Progenitor cell of endocrine pancreas (in vitro differentiated cells): ENCODE data around the gene BRD3OS. TPM values are rescaled to one million over a fixed set of nuclear protein-coding genes. Genes with fewer than 3 reads are reported as not detected.
A peak's percentile ranks its signal among the peaks of the same experiment; 100 is the strongest.

Experiments
- DNase-seq: peaks from one replicate; pipeline ENCODE4 v3.0.0; 2021; ENCODE audit warnings: low spot score; ENCODE audit not compliant: unreplicated experiment
- H3K27ac Mint-ChIP-seq: 2 replicates; pipeline ENCODE4 v1.8.0; 2021; ENCODE audit warnings: mild to moderate bottlenecking, moderate library complexity, mixed read lengths
- H3K27me3 Mint-ChIP-seq: 2 replicates; pipeline ENCODE4 v1.8.0; 2021; ENCODE audit warnings: mixed read lengths
- H3K36me3 Mint-ChIP-seq: 2 replicates; pipeline ENCODE4 v1.8.0; 2022; ENCODE audit warnings: mixed read lengths; ENCODE audit not compliant: insufficient read depth
- H3K4me1 Mint-ChIP-seq: 2 replicates; pipeline ENCODE4 v1.8.0; 2021; ENCODE audit warnings: low read depth, mixed read lengths
- H3K4me3 Mint-ChIP-seq: 2 replicates; pipeline ENCODE4 v1.8.0; 2021; ENCODE audit warnings: low read depth, mild to moderate bottlenecking, moderate library complexity, mixed read lengths
- H3K9me3 Mint-ChIP-seq: 2 replicates; pipeline ENCODE4 v1.8.0; 2021; ENCODE audit warnings: low read depth, mixed read lengths
- total RNA-seq: library from RNA; stranded (reverse); gene quantifications from 2 replicates; pipeline ENCODE4 v1.2.1, GENCODE V29; 2021
- TF ChIP-seq, protein P1 (sequence below): fragments of 200-600 bp; sonication (generic); IDR thresholded peaks from one replicate; pipeline ENCODE4 v1.5.0; 2021; ENCODE audit warnings: antibody characterized with exemption, mild to moderate bottlenecking; ENCODE audit not compliant: unreplicated experiment

The BRD3OS gene
- total RNA-seq, 1 donor from 2014 or later = 28.0 TPM

DNA sequence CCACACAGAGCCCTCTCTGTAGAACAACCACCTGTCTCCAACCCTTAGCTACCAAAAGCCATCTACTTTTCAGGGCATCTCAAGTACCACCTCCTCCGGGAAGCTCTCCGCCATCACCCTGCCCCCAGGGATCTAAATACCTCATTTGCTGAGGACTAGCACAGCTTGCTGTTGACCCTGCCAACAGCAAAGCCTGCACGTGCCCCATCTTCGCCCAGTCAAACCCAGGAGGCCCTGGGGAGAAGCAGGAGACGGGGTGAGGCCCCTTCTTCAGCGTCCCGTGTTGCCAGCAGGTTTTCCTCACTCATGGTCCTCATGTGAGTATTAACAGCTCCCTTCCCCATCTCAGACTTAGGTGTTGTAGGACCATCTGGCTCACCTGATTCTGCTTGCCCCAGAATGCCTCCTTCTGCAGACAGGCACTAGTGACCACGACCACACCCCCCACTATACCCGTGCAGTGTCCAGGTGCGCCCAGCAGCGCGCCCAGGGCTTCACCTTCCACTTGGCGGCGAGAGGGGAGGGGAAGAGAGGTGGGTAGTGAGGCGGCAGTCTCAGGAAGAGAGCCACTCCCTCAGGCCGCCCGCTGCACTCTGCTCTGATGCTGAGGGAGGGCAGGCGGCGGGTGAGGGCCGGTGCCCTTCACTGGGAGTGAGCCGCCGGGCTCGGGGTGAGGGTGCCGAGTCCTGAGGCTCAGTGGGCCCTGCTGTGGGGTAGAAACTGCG, 44.3 kb upstream of the BRD3OS start:
- Mint-ChIP-seq H3K9me3 (no peaks in the 10 kb centered on the region), H3K27me3 (no peaks in the 10 kb centered on the region), H3K27ac (no peak overlapping the region), H3K36me3 (no peaks in the 10 kb centered on the region), H3K4me3 (peak overlapping the region; percentile 29), H3K4me1 (peaks cover 44% of the 10 kb centered on the region)
- TF ChIP-seq, protein P1, sequence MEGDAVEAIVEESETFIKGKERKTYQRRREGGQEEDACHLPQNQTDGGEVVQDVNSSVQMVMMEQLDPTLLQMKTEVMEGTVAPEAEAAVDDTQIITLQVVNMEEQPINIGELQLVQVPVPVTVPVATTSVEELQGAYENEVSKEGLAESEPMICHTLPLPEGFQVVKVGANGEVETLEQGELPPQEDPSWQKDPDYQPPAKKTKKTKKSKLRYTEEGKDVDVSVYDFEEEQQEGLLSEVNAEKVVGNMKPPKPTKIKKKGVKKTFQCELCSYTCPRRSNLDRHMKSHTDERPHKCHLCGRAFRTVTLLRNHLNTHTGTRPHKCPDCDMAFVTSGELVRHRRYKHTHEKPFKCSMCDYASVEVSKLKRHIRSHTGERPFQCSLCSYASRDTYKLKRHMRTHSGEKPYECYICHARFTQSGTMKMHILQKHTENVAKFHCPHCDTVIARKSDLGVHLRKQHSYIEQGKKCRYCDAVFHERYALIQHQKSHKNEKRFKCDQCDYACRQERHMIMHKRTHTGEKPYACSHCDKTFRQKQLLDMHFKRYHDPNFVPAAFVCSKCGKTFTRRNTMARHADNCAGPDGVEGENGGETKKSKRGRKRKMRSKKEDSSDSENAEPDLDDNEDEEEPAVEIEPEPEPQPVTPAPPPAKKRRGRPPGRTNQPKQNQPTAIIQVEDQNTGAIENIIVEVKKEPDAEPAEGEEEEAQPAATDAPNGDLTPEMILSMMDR = no peak
- DNase-seq = no peak

DNA sequence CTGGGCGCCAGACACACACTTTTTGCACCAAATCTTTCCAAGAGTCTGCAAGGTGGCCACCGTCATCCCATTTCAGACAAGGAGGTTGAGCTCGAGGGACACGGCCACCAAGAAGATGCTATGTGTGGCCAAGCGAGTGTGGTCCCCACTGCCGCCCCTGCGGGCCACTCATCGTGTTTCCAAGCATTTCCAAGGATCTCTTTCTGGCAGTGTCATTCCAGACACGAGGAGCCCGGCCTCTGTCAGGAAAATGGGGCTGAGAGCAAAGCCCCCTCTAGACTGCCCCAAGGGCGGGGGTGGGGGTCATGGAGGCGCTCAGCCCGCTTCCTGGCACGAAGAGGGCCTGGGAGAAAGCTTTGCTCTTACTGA, 43.7 kb upstream of the BRD3OS start:
- no peaks in the 10 kb centered on the region for H3K27me3 Mint-ChIP-seq
- no peak overlapping the region for H3K4me3 Mint-ChIP-seq
- no peak for DNase-seq
- TF ChIP-seq, protein P1 = no peak
- peaks cover 45% of the 10 kb centered on the region for H3K4me1 Mint-ChIP-seq
- H3K36me3 Mint-ChIP-seq = no peaks in the 10 kb centered on the region
- no peak overlapping the region for H3K27ac Mint-ChIP-seq
- no peaks in the 10 kb centered on the region for H3K9me3 Mint-ChIP-seq

DNA sequence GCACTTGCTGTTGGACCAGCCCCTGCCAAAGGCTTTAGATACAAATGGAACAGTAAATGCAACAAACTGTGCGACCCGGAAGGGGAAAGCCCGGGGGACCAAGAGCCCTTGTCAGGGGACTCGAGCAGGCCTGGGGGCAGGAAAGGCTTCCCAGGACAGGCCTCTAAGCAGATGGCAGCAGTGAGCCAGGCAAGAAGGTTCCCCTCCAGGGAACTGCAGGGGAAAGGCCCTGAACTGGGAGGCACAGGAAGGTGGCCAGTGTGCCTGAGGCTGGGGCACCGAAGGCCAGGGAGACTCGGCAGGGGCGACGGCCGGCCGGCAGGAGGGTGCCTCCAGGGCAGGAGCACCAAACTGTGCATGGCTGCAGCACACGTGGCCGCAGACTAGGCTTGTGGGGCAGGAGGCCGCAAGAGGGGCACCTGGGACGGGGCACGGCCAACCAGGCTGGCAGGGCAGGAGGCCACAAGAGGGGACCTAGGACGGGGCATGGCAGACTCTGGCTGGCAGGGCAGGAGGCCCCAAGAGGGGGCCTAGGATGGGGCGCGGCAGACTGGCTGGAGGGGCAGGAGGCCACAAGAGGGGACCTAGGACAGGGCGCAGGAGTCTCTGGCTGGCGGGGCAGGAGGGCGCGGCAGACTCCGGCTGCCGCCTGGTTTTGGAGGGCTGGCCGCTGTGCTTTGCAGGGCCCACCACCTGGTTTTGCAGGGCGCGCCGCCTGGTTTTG, 43.2 kb upstream of the BRD3OS start:
- Mint-ChIP-seq H3K4me1 (peaks cover 46% of the 10 kb centered on the region), H3K36me3 (no peaks in the 10 kb centered on the region), H3K27ac (no peak overlapping the region), H3K27me3 (no peaks in the 10 kb centered on the region), H3K4me3 (no peak overlapping the region), H3K9me3 (no peaks in the 10 kb centered on the region)
- no peak for DNase-seq
- TF ChIP-seq, protein P1 = no peak

DNA sequence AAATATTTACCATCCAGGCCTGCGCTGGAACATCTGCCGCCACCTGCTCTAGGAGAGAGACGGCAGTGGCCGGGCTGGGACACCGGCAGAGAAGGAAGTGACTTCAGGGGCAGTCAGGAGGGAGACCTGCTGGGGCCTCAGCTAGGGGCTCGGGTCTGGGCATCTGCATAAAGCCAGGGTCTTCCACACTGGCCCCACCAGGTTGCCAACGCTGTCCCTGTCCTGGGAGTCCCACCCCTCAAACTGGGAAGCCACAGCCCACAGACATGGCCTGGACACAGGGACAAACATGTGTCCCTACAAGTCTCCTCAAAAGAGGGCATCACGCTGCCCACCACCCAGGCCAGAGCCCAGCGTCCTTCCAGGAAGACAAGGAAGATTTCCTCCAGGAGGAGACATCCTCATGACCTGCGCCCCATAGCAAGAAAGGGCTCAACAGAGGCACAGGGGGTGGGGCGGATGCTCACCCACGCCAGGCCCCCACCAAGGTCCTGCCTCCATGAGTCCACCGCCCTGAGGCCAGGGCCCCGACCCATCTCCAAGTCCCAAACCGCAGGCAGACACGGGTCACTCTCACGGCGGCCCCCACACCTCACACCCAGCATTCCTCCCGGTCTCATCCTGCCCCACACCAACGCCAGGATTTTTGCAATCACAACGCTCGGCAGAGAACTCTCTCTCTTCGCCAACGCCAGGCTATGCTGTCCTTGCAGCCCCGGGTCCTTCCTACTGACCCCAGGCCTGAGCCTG, 42.1 kb upstream of the BRD3OS start:
- DNase-seq = no peak
- Mint-ChIP-seq H3K4me1 (peaks cover 44% of the 10 kb centered on the region), H3K36me3 (no peaks in the 10 kb centered on the region), H3K4me3 (no peak overlapping the region), H3K27ac (peak overlapping the region; percentile 69), H3K9me3 (no peaks in the 10 kb centered on the region), H3K27me3 (no peaks in the 10 kb centered on the region)
- TF ChIP-seq, protein P1 = no peak

DNA sequence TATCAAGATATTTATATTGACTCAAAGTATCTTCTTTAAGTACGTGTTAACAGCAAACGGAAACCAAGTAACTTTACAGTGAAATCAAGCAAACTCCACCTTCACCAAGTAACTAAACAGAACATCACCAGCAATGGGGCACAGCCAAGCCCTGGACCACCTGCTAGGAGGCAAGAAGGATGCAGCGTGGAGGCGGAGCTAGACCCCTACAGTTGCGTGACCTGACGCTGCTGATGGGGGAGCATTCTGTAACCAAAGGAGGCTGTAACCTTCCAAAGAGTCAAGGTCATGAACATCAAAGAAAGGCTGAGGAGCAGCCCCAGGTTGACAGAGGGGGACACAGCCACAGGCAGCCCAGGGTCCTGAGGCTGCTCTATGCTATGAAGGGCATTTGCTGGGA, 39.2 kb upstream of the BRD3OS start:
- H3K36me3 Mint-ChIP-seq = no peaks in the 10 kb centered on the region
- H3K4me1 Mint-ChIP-seq = peaks cover 35% of the 10 kb centered on the region
- no peaks in the 10 kb centered on the region for H3K27me3 Mint-ChIP-seq
- TF ChIP-seq, protein P1 = no peak
- DNase-seq = no peak
- H3K9me3 Mint-ChIP-seq = no peaks in the 10 kb centered on the region
- no peak overlapping the region for H3K27ac Mint-ChIP-seq
- H3K4me3 Mint-ChIP-seq = peak overlapping the region; percentile 20
